K562 (cell line): ENCODE measurements around the gene ACSS2. TPM values are rescaled to one million over a fixed set of nuclear protein-coding genes. Genes with fewer than 3 reads are reported as not detected.

Source experiments
- ATAC-seq: fragments of 200-7000 bp; cut with Tn5 transposase; 3 replicates; pipeline ENCODE4 v1.9.1; 2020; ENCODE audit warnings: moderate library complexity
- BruUV-seq: library from RNA; stranded (reverse); fragments of 400-500 nt; replicated peaks from 2 replicates; lab custom pipeline; 2021; lab: Mats Ljungman, UMichigan
- CTCF ChIA-PET: fragments of 300-600 bp; formaldehyde crosslinking; extraction: SDS; loops from one replicate; lab custom pipeline; 2021; ENCODE audit warnings: low intra/inter-chr PET ratio; lab: Yijun Ruan, JAX
- POLR2A ChIA-PET: fragments of 300-600, 350-650 bp; sonication (Branson Sonifier 250); formaldehyde crosslinking; extraction: SDS; loops from one replicate; lab custom pipeline; 2021; ENCODE audit warnings: antibody characterized with exemption, inconsistent platforms; lab: Yijun Ruan, JAX
- DNase-seq, 4 experiments: peaks; one replicate each; pipeline versions ENCODE4 v3.0.0 to v3.0.0-alpha.2; 2011 to 2018; ENCODE audit warnings: low spot score in 3 of 4, mixed read lengths in 3 of 4; ENCODE audit errors: extremely low read depth in 1 of 4
- FAIRE-seq: peaks from 2 replicates; lab custom pipeline; 2011; peaks lifted over from hg19 to GRCh38; lab: Jason Lieb, UNC
- H2AFZ ChIP-seq: 2 replicates; pipeline ENCODE4 v1.6.0; 2011; ENCODE audit warnings: low read depth, low read length, control low read depth, inconsistent platforms
- H3K27ac ChIP-seq: fragments of 200-600 bp; 3 replicates; pipeline ENCODE4 v1.8.0; 2011; ENCODE audit warnings: low read depth, mild to moderate bottlenecking, control low read depth, inconsistent platforms, low read length, moderate library complexity, mixed read lengths; ENCODE audit errors: extremely low read depth
- H3K27me3 ChIP-seq, 2 experiments: fragments of 300-600 bp in 1 of 2; 2 replicates in 1 of 2; 3 replicates in 1 of 2; pipeline versions ENCODE4 v1.6.0 to v1.8.0; 2011; ENCODE audit warnings: inconsistent platforms in 2 of 2, low read length in 2 of 2, mild to moderate bottlenecking in 1 of 2, mixed read lengths in 1 of 2, moderate library complexity in 1 of 2; ENCODE audit not compliant: control insufficient read depth in 2 of 2, insufficient read depth in 2 of 2
- H3K36me3 ChIP-seq: fragments of 300-600 bp; 3 replicates; pipeline ENCODE4 v1.8.0; 2011; ENCODE audit warnings: mild to moderate bottlenecking, low read length, inconsistent platforms; ENCODE audit not compliant: control insufficient read depth, insufficient read depth
- H3K4me1 ChIP-seq, 2 experiments: fragments of 200-600 bp in 1 of 2; replicated peaks in 1 of 2; 2 replicates in 1 of 2; 3 replicates in 1 of 2; pipeline versions ENCODE4 v1.5.1 to v1.8.0; 2011; ENCODE audit warnings: inconsistent platforms in 2 of 2, low read length in 2 of 2, mild to moderate bottlenecking in 1 of 2, mixed read lengths in 1 of 2, moderate library complexity in 1 of 2; ENCODE audit not compliant: control insufficient read depth in 2 of 2, insufficient read depth in 2 of 2
- H3K4me2 ChIP-seq: 2 replicates; pipeline ENCODE4 v1.6.1; 2011; ENCODE audit warnings: low read length, control low read depth, inconsistent platforms, mixed read lengths; ENCODE audit not compliant: insufficient read depth
- H3K4me3 ChIP-seq: fragments of 200-600 bp; sonication (generic), shearing (Covaris generic); 2 replicates; pipeline ENCODE4 v1.5.1; 2016; ENCODE audit warnings: control low read depth, inconsistent platforms
- H3K79me2 ChIP-seq: fragments of 200-600 bp; 3 replicates; pipeline ENCODE4 v1.8.0; 2011; ENCODE audit warnings: low read length, inconsistent platforms; ENCODE audit not compliant: control insufficient read depth, insufficient read depth
- H3K9ac ChIP-seq, 2 experiments: 2 replicates each; pipeline versions ENCODE4 v1.6.0 to v1.6.1; 2011; ENCODE audit warnings: low read depth in 2 of 2, low read length in 2 of 2, control low read depth in 1 of 2, inconsistent platforms in 1 of 2, mild to moderate bottlenecking in 1 of 2, mixed read lengths in 1 of 2; ENCODE audit not compliant: insufficient read depth in 1 of 2
- H3K9me1 ChIP-seq: one replicate; pipeline ENCODE4 v1.6.0; 2011; ENCODE audit warnings: inconsistent platforms, mild to moderate bottlenecking, low read length, moderate library complexity; ENCODE audit not compliant: control insufficient read depth, insufficient read depth
- H3K9me3 ChIP-seq: replicated peaks from 2 replicates; pipeline ENCODE4 v1.5.1; 2011; ENCODE audit warnings: low read depth, low read length, inconsistent platforms; ENCODE audit not compliant: control insufficient read depth, insufficient read depth
- H4K20me1 ChIP-seq: replicated peaks from 2 replicates; pipeline ENCODE4 v1.6.1; 2011; ENCODE audit warnings: low read length, inconsistent platforms, mixed read lengths; ENCODE audit not compliant: control insufficient read depth, insufficient read depth
- FOS ChIP-seq: IDR thresholded peaks from 3 replicates; pipeline ENCODE4 v1.6.1; 2011; ENCODE audit not compliant: insufficient read length; ENCODE audit errors: extremely low read depth
- FOXP4 ChIP-seq: sonication (generic); formaldehyde crosslinking; IDR thresholded peaks from 2 replicates; pipeline ENCODE4 v1.8.0; 2022; ENCODE audit warnings: mild to moderate bottlenecking, missing genetic modification reagents, borderline replicate concordance
- GATAD2B ChIP-seq: fragments of 450-650 bp; IDR thresholded peaks from 2 replicates; pipeline ENCODE4 v1.6.1; 2017; ENCODE audit warnings: mild to moderate bottlenecking, borderline replicate concordance
- KDM5B ChIP-seq: fragments of 200-600 bp; sonication (generic); IDR thresholded peaks from 2 replicates; pipeline ENCODE4 v1.6.1; 2012; ENCODE audit warnings: low read depth, mild to moderate bottlenecking, moderate library complexity, low read length, control low read depth, inconsistent platforms; ENCODE audit not compliant: insufficient replicate concordance
- NCOA2 ChIP-seq, 2 experiments: fragments of 450-650 bp; IDR thresholded peaks; 2 replicates each; pipeline ENCODE4 v1.6.1; 2018; ENCODE audit warnings: mild to moderate bottlenecking in 2 of 2, moderate library complexity in 1 of 2; ENCODE audit not compliant: partially characterized antibody in 2 of 2
- ZKSCAN1 ChIP-seq: fragments of 150-350 bp; IDR thresholded peaks from 2 replicates; pipeline ENCODE4 v1.6.1; 2016; ENCODE audit warnings: low read depth, low read length
- ZNF561 ChIP-seq: fragments of 450-650 bp; formaldehyde crosslinking; conservative IDR thresholded peaks from 2 replicates; pipeline ENCODE4 v1.4.0; 2020; ENCODE audit warnings: mild to moderate bottlenecking, moderate library complexity
- WGBS: fragments of 100-300 bp; shearing (Covaris generic); methylation state at CpG from one replicate; pipeline ENCODE4 v1.1.6; 2016; ENCODE audit warnings: low coverage, mixed read lengths; ENCODE audit not compliant: insufficient coverage; ENCODE audit errors: missing lambda C conversion rate; 5-methylcytosine and 5-hydroxymethylcytosine counted together
- in situ Hi-C: fragments of 300-500 bp; cut with MboI; formaldehyde crosslinking; loops from 4 replicates; pipeline ENCODE4 v1.15.0; 2018; ENCODE audit warnings: inconsistent platforms, mixed read lengths
- intact Hi-C: fragments of 100-400 bp; cut with micrococcal nuclease; formaldehyde crosslinking; loops from 2 replicates; pipeline ENCODE4 v1.14.2; 2022
- polyA plus RNA-seq, 8 experiments: library from polyadenylated mRNA; depleted of rRNA in 4 of 8; stranded (reverse) in 5 of 8; unstranded in 3 of 8; fragments of >200 nt; fragmentation: Nextera tagmentation in 2 of 8; fragmentation: Illumina TruSeq in 1 of 8; extraction: Ambion mirVana in 2 of 8; extraction: Trizol in 1 of 8; gene quantifications; 2 replicates each; pipeline versions ENCODE4 v1.2.1 to v1.2.3, GENCODE V29; 2011 to 2014; ENCODE audit warnings: inconsistent platforms in 1 of 8, missing spikeins in 1 of 8
- total RNA-seq, 7 experiments: library from RNA; depleted of rRNA in 6 of 7; stranded (reverse); fragments of >200 nt in 6 of 7; fragmentation: Illumina TruSeq in 2 of 7; extraction: Trizol in 2 of 7; gene quantifications; 2 replicates each; pipeline versions ENCODE4 v1.2.1 to v1.2.3, GENCODE V29; 2011 to 2021; ENCODE audit warnings: low replicate concordance in 1 of 7
- TF ChIP-seq, protein P1 (sequence below): fragments of 250-450 bp; sonication (Bioruptor Pico); IDR thresholded peaks from 2 replicates; pipeline ENCODE4 v1.8.0; 2021; ENCODE audit warnings: moderate library complexity, mild to moderate bottlenecking, inconsistent platforms
- TF ChIP-seq, protein P2 (sequence below): fragments of 450-650 bp; formaldehyde crosslinking; IDR thresholded peaks from 2 replicates; pipeline ENCODE4 v1.4.0; 2022; ENCODE audit warnings: missing genetic modification characterization

Gene ACSS2
- total and polyA plus RNA-seq, 9 of the 15 experiments (the other 6 are each of a cell fraction or from before 2014, with no cell fraction given) = 21.9 to 246 (median 66.2) TPM

GRCh38 chr20:34859826-34860545 lies 16.4 kb upstream of the ACSS2 start:
- 82% methylated on average over 6 of the region's 9 CpGs for WGBS
- intact Hi-C loops = no loop called here
- no peaks in the 10 kb centered on the region for H3K9me3 ChIP-seq
- TF ChIP-seq NCOA2 (IDR thresholded peaks at IDR 0.05; ENCODE audit: partially characterized antibody in 2 of 2) = no peak
- TF ChIP-seq, protein P1, sequence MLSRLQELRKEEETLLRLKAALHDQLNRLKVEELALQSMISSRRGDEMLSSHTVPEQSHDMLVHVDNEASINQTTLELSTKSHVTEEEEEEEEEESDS (CRISPR knock-in tag) = no peak
- TF ChIP-seq FOS = no peak
- TF ChIP-seq ZNF561 (CRISPR knock-in tag) = no peak
- no peak for TF ChIP-seq FOXP4 (CRISPR knock-in tag)
- TF ChIP-seq, protein P2, sequence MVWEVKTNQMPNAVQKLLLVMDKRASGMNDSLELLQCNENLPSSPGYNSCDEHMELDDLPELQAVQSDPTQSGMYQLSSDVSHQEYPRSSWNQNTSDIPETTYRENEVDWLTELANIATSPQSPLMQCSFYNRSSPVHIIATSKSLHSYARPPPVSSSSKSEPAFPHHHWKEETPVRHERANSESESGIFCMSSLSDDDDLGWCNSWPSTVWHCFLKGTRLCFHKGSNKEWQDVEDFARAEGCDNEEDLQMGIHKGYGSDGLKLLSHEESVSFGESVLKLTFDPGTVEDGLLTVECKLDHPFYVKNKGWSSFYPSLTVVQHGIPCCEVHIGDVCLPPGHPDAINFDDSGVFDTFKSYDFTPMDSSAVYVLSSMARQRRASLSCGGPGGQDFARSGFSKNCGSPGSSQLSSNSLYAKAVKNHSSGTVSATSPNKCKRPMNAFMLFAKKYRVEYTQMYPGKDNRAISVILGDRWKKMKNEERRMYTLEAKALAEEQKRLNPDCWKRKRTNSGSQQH (CRISPR knock-in tag) = no peak
- TF ChIP-seq ZKSCAN1 = no peak
- TF ChIP-seq KDM5B = no peak
- no peak for TF ChIP-seq GATAD2B
- peaks cover 2 to 10% of the 10 kb centered on the region in 2 experiments; a peak in 2 of 5 replicates for H3K4me1 ChIP-seq
- H3K4me2 ChIP-seq = no peak overlapping the region
- no peaks in the 10 kb centered on the region for H4K20me1 ChIP-seq
- H3K79me2 ChIP-seq = no peaks in the 10 kb centered on the region
- ATAC-seq = no peak
- FAIRE-seq = no peak
- peaks cover 39% of the 10 kb centered on the region; the same call in 2 of the 3 replicates for H3K36me3 ChIP-seq
- no TSS peak for BruUV-seq
- H3K27ac ChIP-seq = no peak overlapping the region
- H2AFZ ChIP-seq = no peak overlapping the region
- in situ Hi-C loops = loop anchor here (10.0 kb wide), 1 partner anchor 385 kb away; no protein-coding TSS in a partner anchor
- H3K27me3 ChIP-seq = no peaks in the 10 kb centered on the region
- H3K9ac ChIP-seq = no peak overlapping the region
- peak in 1 of 4 experiments; percentile 10 for DNase-seq
- H3K4me3 ChIP-seq = no peak overlapping the region
- no peaks in the 10 kb centered on the region for H3K9me1 ChIP-seq
- POLR2A ChIA-PET = interaction anchor here (0.6 to 0.8 kb wide), 3 partner anchors 29 to 1640 kb away, joined by 3 read pairs; no protein-coding TSS in a partner anchor
- CTCF ChIA-PET = no interaction called here
